ENCODE results near the gene CBLL2.
A peak's percentile ranks its signal among the peaks of the same experiment; 100 is the strongest.
"Not testable (repeated sequence)": the region's sequence is repeated elsewhere in the genome, so short reads cannot be mapped to it uniquely, and the experiment has no call there.

CBLL2 gene, protein sequence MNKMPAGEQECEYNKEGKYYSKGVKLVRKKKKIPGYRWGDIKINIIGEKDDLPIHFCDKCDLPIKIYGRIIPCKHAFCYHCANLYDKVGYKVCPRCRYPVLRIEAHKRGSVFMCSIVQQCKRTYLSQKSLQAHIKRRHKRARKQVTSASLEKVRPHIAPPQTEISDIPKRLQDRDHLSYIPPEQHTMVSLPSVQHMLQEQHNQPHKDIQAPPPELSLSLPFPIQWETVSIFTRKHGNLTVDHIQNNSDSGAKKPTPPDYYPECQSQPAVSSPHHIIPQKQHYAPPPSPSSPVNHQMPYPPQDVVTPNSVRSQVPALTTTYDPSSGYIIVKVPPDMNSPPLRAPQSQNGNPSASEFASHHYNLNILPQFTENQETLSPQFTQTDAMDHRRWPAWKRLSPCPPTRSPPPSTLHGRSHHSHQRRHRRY

DNA sequence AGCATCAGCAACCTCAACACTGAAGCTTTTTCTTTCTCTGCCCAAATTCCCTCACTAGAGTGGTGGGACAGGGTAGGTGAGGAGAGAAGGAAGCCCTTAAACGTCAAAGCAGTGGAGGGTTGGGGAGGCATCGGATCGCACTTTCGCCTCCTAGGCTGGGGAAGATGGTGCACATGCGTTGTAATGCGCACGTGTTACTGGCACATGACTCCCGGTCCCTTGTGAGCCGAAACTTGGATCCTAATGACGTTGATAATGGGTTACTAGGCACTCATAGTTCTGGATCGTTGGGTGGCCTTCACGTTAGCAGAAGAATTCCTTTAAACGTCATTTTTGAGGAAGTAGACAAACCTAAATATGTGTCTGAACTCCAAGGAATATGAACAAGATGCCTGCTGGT, at the start of gene CBLL2:
CBLL2 (plus strand) TSS at position 301 of the 400 bp plus-strand sequence; CDS start at position 380, 79 bp downstream.
- DNase-seq, result no peak

DNA sequence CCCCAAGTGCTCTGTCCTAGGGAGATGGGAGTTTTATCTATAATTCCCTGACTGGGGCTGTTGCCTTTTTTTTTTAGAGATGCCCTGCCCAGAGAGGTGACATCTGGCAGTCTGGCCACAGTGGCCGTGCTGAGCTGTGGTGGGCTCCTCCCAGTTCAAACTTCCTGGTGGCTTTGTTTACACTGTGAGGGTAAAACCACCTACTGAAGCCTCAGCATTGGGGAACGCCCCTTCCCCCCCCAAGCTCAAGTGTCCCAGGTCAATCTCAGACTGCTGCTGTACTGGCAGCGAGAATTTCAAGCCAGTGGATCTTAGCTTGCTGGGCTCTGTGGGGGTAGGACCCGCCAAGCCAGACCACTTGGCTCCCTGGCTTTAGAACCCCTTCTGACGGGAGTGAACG, 38.3 kb upstream of the CBLL2 start:
- peak; percentile 24 for DNase-seq

DNA sequence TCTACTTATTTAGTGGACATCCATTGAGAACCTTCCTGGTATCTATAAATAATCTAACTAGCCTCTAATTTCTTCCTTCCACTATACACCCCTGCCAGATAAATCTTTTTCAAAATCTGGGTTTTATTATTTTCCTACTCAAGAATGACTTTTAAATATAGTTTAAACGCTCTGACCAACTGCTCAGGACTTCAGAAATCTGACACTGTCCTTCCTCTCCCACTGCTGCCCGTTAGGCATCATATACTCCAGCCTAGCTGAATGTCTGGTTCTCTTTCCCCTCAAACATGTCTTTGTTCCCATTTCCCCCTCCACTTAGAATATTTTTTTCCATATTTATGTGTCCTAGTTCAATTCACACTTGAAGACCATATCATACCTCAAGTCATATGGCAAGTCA, 35.2 kb upstream of the CBLL2 start:
- DNase-seq, result no peak

DNA sequence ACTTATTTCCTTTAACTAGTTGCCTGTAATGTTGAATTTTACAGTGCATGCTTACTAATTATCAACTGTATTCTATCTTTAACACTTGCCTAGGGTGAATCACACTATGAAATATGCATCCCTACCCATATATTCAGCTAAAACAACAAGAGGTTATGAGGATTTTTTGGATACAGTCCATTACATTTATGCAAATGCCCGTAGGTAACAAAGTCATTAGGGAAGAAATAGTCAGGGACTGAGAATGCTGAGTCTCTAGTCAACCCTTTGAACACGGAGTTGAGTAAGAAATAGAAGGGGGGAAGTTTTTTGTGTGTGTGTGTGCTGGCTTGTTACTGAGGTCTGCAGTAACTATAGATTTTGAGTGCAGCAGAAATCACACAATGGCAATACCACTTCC, 26.1 kb upstream of the CBLL2 start:
- DNase-seq, result no peak

DNA sequence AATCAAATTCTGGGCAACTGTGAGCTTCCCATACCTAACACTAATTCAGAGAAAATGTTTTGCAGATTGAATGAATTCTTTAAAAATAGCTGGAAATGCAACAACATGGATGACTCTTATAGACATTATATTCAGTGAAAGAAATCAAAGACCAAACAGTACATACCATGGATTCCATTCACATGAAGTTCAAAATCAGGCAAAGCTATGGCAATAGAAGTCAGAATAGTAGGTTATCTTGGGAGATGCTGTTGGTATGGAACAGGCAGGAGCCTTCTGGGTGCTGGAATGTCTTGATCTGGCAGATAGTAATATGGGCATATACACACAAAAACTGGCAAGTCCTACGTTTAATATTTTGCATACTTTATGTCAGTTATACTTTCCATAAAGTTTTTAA, 25.5 kb upstream of the CBLL2 start:
- no peak for DNase-seq

DNA sequence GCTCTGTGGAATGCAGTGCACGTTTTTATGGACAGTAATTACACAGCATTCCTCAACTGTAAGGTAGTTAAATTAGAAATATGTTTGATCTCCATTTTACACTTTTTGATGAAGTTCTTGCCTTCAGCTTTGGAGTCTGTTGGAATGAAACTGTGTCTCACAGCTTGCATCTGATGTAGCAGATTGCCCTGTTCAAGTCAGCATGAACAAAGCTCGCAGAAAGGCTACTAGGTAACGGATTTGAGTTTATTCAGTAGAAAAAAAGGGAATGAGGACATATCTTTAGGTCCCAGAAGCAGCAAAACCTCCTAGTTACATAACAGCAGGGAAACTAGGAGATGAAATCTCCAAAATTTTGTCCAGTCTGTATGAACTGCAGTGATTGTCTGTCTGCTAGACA, 24.3 kb upstream of the CBLL2 start:
- no peak for DNase-seq

DNA sequence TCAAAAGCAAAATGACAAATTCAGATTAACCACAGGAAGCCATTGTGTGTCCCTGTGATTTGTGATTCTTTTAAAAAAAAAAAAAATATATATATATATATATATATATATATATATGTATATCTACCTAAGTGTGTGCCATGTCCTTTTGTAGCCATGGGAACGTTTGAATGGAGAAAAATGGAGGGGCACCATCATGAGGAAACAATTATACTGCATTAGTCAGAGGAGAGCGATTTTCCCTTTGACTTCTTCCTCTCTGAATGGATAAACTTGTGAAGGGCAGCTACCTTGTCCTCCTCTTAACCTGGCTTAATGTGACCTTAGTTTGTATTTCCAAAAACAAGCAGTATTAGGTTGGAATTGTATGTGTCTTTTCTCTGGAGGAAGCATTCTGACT, 23.3 kb upstream of the CBLL2 start:
- no peak for DNase-seq

DNA sequence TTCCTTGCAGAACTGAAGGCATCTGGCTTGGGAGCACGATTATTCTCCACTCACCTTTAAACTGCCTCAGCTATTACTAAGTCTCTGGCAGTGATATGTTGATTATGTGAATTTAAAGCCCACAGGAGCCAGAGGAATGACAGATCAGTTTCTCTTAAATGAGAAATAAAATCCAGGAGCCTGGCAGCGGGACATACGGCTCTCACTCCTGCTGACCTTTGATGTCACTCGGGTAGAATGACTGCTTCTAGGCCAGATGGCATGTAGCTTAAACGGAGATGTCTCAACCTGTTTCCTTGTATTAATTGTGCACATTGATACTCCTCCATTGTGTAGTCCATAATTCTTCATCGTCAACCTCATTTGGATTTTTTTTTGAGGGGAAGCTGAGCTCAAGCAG, 4.0 kb upstream of the CBLL2 start:
- DNase-seq, result no peak

DNA sequence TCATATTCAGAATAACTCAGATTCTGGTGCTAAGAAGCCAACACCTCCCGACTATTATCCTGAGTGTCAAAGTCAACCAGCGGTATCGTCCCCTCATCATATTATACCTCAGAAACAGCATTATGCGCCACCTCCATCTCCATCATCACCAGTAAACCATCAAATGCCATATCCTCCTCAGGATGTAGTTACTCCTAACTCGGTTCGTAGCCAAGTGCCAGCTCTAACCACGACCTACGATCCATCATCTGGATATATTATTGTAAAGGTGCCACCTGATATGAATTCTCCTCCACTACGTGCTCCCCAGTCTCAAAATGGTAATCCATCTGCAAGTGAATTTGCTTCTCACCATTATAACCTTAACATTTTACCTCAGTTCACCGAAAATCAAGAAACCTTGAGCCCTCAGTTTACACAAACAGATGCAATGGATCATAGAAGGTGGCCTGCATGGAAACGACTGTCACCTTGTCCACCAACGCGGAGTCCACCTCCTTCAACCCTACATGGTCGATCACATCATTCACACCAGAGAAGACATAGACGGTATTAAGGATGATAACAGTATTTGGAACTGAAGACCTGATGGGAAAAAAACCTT, 1.1 kb downstream of the CBLL2 start:
- DNase-seq, result no peak

DNA sequence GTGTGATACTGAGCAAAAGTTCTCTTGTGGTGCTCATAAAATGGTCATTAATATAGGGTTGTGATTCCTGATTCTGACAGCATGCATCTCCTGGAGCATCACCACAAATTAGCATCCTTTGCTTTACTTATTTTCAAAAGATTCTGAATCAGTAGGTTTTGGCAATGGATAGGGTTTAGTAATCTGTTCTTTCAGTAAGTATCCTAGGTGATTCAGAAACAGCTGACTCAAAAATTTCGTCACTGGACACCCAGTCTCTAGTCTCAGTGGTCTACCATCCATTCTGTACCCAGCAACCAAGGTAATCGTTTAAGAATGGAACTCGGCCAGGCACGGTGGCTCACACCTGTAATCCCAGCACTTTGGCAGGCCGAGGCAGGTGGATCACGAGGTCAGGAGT, 4.1 kb downstream of the CBLL2 start:
- DNase-seq, result no peak

DNA sequence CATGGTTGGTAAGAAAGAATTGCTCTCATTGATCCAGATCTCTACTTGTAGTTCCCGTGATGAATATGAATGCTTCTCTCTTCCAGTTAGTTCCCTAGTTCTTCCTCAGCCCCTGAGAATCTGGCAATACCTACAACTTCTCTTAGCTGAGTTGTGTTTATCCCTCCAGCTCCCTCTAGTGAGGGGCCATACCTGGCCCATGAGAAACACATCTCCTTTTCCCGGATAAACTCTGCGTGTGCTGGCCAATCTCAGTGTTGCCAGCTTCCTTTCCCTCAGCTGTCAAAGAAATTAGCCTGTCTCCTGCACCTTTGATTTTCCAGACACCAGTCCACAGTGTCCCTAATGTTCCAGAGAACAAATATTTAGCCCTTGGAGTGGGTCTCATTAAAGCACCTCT, 5.7 kb downstream of the CBLL2 start:
- peak; percentile 25 for DNase-seq

DNA sequence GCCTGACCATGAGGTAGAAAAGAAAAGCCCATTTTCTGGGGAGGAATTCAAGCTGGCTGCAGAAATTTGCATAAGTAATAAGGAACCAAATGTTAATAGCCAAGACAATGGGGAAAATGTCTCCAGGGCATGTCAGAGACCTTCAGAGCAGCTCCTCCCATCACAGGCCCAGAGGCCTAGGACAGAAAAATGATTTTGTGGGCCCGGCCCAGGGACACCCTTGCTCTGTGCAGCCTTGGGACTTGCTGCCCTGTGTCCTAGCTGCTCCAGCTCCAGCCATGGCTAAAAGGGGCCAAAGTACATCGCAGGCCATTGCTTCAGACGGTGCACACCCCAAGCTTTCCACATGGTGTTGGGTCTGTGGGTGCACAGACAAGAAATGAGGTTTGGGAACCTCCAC, 16.5 kb downstream of the CBLL2 start:
- not testable (repeated sequence) for DNase-seq

DNA sequence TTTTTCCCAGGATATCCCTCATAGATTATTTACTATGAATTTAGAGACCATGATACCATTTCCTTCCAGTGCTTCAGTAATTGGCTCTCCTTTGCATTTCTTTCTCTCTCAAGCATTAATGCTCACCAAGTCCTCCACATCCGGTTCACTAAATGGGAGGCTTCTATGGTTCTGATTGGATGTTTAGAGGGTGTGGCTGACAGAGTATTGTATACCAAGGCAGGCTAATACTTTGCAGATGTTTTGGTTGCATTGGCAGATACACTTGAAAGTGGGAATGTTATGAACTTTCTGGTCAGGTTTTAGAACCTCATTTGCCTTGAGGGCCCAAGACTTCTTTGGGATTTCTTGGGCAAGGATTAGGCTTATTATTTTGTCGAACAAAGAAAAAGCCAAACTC, 24.2 kb downstream of the CBLL2 start:
- DNase-seq, result no peak

DNA sequence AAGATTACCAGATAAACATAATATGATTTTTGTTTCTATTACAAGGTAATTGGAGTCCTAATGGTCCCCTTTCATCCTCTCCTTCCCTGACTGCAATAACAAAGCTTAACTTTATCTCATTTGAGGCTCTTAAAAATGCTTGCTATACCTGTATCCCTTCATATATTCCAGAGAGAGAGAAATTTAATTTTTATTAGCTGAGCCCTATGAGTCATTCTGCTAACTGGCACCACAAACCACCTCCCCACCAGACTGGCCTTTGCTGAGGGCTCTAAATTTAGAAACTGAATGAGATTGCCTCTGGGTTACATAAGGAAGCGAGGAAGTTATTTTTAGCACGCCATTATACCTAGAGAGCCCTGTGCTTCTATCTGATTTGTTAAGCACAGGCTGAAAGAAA, 27.4 kb downstream of the CBLL2 start:
- DNase-seq, result peak; percentile 83

DNA sequence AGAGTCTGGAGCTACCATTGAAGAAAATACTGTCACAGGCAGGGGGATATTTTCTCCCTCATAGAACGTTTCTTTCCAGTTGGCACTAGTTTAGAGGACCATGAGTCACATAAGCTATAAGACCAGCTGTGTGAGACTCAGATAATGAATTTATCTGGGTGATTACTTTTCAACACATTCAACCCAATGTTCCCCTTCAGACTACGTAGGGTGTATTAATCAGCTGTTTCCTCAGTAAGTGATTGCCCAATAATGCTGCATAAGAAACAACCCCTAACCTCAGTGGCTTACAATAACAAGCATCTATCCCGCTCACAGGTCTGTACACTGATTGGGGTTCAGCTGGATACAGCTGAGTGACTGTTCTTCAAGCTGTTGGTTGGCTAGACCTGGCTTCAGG, 38.1 kb downstream of the CBLL2 start:
- no peak for DNase-seq

DNA sequence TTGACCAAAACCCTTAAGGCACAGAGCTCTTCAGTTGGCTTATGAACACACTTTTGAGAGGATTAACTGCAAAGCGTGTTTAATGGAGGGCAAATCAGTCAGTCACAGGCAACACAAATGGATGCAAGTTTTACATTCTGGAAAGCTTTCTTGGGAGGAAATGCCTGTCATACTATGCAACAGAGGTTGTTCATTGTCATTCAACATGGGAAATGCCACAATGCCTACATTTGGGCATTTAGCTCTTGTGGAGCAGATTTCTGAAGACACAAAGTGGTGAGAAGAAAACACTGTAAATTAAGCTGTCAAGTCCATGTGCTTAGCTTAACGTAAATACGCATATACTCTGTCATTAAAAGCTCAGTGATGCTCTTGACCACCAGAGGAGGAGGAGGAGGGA, 41.1 kb downstream of the CBLL2 start:
- DNase-seq, result no peak

DNA sequence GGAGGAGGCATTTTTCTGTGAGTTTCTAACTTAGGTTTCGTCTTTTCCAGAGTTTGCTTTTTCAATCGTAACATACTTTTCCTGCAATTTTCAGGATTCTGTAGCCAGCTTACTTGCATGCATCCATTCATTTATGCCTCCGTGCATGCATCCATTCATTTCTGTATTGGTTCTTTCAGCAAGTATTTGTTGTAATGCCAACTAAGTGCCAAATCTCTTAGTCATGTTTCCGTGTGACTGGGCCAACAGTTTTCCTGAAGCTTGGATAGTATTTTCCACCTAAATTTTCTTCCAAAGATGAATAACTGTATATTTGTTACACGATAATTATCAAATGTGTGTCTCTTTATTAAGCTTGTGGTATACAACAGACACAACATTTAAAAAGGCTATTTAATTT, 41.5 kb downstream of the CBLL2 start:
- peak; percentile 18 for DNase-seq

DNA sequence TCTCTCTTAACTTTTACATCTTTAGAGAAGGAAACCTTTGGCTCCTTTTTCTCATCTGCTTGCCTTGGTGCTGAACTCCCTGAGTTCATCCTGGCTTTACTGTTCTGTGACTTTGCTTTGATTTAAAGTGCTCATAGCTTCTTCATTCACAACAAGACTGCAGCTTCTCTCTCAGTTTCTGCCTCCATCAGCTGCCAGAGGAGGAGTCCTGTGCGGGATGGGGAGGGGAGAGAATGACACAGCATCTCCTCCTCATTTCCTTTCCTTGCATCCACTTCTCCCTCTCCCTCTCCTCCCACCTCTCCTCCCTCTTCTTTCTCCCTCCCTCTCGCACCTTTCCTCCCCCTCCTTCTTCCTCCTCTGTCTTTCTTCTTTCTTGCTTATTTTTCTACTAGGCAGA, 42.0 kb downstream of the CBLL2 start:
- peak; percentile 57 for DNase-seq

DNA sequence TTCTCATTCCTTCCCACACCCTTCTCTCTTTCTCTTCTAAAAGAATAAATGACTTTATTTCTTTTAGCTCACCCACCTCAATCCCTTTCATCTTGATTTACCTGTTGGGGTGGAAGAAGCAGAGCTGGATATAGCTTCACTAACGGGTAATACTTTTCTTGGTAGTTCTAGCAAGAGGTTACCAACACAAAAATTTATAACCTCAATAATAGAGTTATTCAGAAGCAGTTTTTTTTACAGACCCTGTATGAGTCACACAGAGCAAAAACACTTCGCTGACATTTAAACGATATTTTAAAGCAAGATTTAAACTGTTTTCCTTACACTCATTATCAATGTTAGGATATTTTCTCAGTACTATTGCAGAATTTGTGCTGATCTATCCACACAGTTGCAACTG, 42.4 kb downstream of the CBLL2 start:
- no peak for DNase-seq

DNA sequence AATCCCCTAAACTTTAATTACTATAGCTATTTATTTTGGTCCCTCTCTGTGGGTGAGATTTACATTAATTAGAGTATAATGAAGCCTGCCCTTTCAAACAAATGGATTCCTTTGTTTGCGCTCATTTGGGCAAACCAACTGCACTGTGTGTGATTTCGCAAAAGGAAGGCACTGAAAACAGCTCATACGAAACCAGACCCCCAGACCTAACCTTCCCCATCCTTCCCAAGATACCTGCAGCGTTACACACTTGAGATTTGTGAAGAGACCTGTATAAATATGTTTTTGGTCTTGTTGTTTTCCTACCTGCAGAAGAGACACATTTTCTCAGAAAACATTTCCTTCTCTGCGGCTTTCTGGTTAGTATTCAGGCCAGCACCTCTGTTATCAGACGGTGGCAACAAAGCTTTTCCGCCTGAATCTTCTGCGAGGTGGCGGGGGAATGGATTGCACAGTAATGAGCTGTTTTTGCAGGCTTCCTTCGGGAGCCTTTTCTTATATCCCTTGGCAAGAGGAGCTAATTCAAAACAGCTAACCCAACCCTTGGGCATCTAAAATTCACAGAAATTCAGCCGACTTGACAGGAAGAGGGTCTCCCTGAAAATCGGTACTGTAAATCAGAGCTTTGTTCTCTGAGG, 47.6 kb downstream of the CBLL2 start:
- no peak for DNase-seq

DNA sequence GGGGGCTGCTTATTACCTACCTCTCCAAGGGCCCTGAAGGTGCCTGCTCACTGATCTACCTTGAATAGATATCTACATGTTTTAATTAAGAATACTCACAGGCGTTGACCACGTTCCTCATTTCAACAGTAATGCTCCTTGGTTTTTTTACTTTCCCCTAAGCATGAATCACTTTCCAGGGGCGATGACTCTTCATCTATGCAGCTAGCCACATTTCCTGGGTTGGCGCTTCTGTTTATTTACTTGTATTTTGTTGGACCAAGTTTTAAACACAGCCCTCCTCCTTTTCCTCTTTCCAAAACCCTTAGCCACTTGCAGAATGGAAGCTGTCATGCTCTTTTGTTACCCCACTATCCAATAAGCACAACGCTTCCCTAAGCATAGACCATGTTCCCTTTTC, 50.8 kb downstream of the CBLL2 start:
- DNase-seq, result no peak

All from DMS53 (cell line).